Brain microvascular endothelial cell (primary cell): ENCODE results near the gene TECTB.
A peak's percentile ranks its signal among the peaks of the same experiment; 100 is the strongest.

ENCODE experiments used
- DNase-seq: peaks from one replicate; pipeline ENCODE4 v3.0.0-alpha.2; 2020
- H3K27ac ChIP-seq: fragments of 250-450 bp; sonication (Bioruptor Pico); 2 replicates; pipeline ENCODE4 v1.5.1; 2020; ENCODE audit warnings: mild to moderate bottlenecking, moderate library complexity
- H3K27me3 ChIP-seq: fragments of 250-450 bp; sonication (Bioruptor Pico); replicated peaks from 2 replicates; pipeline ENCODE4 v1.5.1; 2020; ENCODE audit warnings: mild to moderate bottlenecking
- H3K36me3 ChIP-seq: fragments of 250-450 bp; sonication (Bioruptor Pico); replicated peaks from 2 replicates; pipeline ENCODE4 v1.5.1; 2020; ENCODE audit warnings: mild to moderate bottlenecking
- H3K4me3 ChIP-seq: 2 replicates; pipeline ENCODE4 v1.5.1; 2011; ENCODE audit warnings: low read depth, mild to moderate bottlenecking, control low read depth, low read length, moderate library complexity
- CTCF ChIP-seq: IDR thresholded peaks from 2 replicates; pipeline ENCODE4 v1.5.1; 2011; ENCODE audit warnings: low read depth, mild to moderate bottlenecking, moderate library complexity, low read length, control low read depth, inconsistent platforms; ENCODE audit errors: missing control alignments
- in situ Hi-C: cut with HindIII; loops from 2 replicates; pipeline ENCODE4 v1.10.0; 2017; ENCODE audit warnings: low sequenced_read_pairs, low pct_ligation_motif_present

Gene TECTB

GRCh38 chr10:112308125-112308502 lies 24.9 kb downstream of the TECTB start:
- H3K36me3 ChIP-seq = no peaks in the 10 kb centered on the region
- no peak for TF ChIP-seq CTCF
- in situ Hi-C loops = no loop called here
- H3K4me3 ChIP-seq = no peak overlapping the region
- H3K27me3 ChIP-seq = no peaks in the 10 kb centered on the region
- DNase-seq = no peak
- H3K27ac ChIP-seq = no peak overlapping the region

- Histone ChIP-seq H3K27ac (no peak overlapping the region), H3K36me3 (no peaks in the 10 kb centered on the region), H3K4me3 (no peak overlapping the region), H3K27me3 (no peaks in the 10 kb centered on the region)
- TF ChIP-seq CTCF = no peak
- in situ Hi-C loops = no loop called here
- DNase-seq = no peak
These were observed 28.3 kb downstream of the TECTB start for GRCh38 chr10:112311481-112311880.

GRCh38 chr10:112313234-112313633 lies 30.0 kb downstream of the TECTB start:
- in situ Hi-C loops = no loop called here
- Histone ChIP-seq H3K27ac (no peak overlapping the region), H3K27me3 (no peaks in the 10 kb centered on the region), H3K36me3 (no peaks in the 10 kb centered on the region), H3K4me3 (no peak overlapping the region)
- TF ChIP-seq CTCF = no peak
- DNase-seq = no peak

- no peaks in the 10 kb centered on the region for H3K27me3 ChIP-seq
- H3K27ac ChIP-seq = no peak overlapping the region
- in situ Hi-C loops = no loop called here
- H3K36me3 ChIP-seq = no peaks in the 10 kb centered on the region
- TF ChIP-seq CTCF = no peak
- no peak overlapping the region for H3K4me3 ChIP-seq
- no peak for DNase-seq
These were observed 30.7 kb downstream of the TECTB start for GRCh38 chr10:112313911-112314310.

DNA sequence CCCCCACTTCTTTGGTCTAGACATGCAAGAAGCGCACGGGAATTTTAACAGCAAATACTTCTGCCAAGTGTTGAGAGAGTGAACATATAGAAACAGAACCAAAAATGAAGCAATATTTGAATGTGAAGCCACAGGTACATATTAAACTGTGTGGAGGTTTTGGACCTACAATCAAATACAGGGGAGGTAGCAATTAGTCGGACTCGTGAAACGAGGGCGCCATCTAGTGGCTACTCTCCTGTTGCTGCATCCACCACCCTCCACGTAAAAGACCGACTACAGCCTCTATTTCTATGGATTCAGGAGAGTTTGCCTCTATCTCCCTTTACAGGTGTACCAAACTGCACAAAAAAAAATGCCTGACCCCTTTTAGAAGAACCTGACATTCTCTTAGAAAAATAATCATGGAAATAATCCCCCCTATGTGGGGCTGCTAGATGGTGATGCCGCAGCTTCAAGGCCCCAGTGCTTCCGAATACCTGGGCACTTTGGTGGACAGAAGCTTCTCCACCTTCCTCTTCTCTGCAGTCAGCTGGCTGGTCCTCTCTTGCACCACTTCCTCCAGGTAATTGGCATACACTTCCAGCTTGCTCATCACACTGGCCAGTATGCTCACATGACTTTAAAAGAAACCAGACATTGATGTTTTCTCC lies 31.7 kb downstream of the TECTB start:
- Histone ChIP-seq H3K27me3 (no peaks in the 10 kb centered on the region), H3K27ac (no peak overlapping the region), H3K36me3 (no peaks in the 10 kb centered on the region), H3K4me3 (no peak overlapping the region)
- in situ Hi-C loops = no loop called here
- DNase-seq = peak; percentile 70
- TF ChIP-seq CTCF = peak; percentile 93

DNA sequence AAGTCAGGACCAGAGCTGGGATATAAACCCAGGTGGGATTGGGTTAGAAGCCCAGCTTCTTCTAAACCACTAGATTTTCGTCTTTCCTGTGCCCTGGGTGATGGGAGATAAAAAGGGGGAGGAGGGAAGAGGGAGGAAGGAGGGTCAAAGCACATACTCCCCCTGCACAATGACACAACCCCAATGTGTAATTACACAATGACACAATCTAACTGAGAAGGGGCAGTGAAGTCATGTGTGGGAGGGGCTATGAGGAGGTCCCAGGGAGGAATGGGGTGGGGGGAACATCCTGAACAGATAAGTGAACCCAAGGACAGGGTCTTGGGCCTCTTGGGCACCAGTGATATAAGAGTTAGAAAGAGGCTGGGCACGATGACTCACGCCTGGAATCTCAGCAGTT lies 44.5 kb downstream of the TECTB start:
- no peak overlapping the region for H3K27ac ChIP-seq
- no peaks in the 10 kb centered on the region for H3K27me3 ChIP-seq
- H3K36me3 ChIP-seq = no peaks in the 10 kb centered on the region
- in situ Hi-C loops = no loop called here
- TF ChIP-seq CTCF = no peak
- H3K4me3 ChIP-seq = no peak overlapping the region
- no peak for DNase-seq
